Skin epidermis (tissue), 12 donors: ENCODE results near the gene LTK.

Source experiments
- H3K27ac ChIP-seq, 21 experiments: fragments of 200-600 bp; sonication (generic) in 11 of 21; one replicate each; pipeline ENCODE4 v1.5.0; 2020; ENCODE audit warnings: mild to moderate bottlenecking in 3 of 21, inconsistent platforms in 2 of 21, moderate library complexity in 2 of 21
- H3K4me3 ChIP-seq, 7 experiments: fragments of 200-600 bp; sonication (generic) in 2 of 7; one replicate each; pipeline ENCODE4 v1.5.0; 2020; ENCODE audit warnings: inconsistent platforms in 2 of 7, mild to moderate bottlenecking in 2 of 7, moderate library complexity in 1 of 7

The LTK gene

GRCh38 chr15:41536866-41537265 lies 23.2 kb upstream of the LTK start:
- H3K27ac ChIP-seq, result no peak overlapping the region
- H3K4me3 ChIP-seq, result no peak overlapping the region

GRCh38 chr15:41535544-41535943 lies 21.9 kb upstream of the LTK start:
- H3K4me3 ChIP-seq, result no peak overlapping the region
- H3K27ac ChIP-seq, result no peak overlapping the region

- H3K27ac ChIP-seq, result no peak overlapping the region
- H3K4me3 ChIP-seq, result no peak overlapping the region
Observed at GRCh38 chr15:41530363-41530956, 16.8 kb upstream of the LTK start.

GRCh38 chr15:41523097-41523496 lies 9.5 kb upstream of the LTK start:
- H3K27ac ChIP-seq, result no peak overlapping the region
- H3K4me3 ChIP-seq, result no peak overlapping the region

- Histone ChIP-seq H3K4me3 (no peak overlapping the region), H3K27ac (no peak overlapping the region)
Observed at GRCh38 chr15:41521614-41522013, 8.0 kb upstream of the LTK start.

- Histone ChIP-seq H3K4me3 (no peak overlapping the region), H3K27ac (no peak overlapping the region)
Observed at GRCh38 chr15:41520636-41521035, 7.0 kb upstream of the LTK start.

GRCh38 chr15:41517895-41518449 lies 4.3 kb upstream of the LTK start:
- Histone ChIP-seq H3K4me3 (no peak overlapping the region), H3K27ac (no peak overlapping the region)

GRCh38 chr15:41512940-41513505 lies 604 bp downstream of the LTK start:
- Histone ChIP-seq H3K27ac (no peak overlapping the region), H3K4me3 (peak overlapping the region in 6 of 7 experiments; percentile 4 to 33 (median 20))

GRCh38 chr15:41512512-41512939 lies 1.1 kb downstream of the LTK start:
- Histone ChIP-seq H3K4me3 (peak overlapping the region in 6 of 7 experiments; percentile 4 to 33 (median 20)), H3K27ac (no peak overlapping the region)

GRCh38 chr15:41511899-41512369 lies 1.7 kb downstream of the LTK start:
- Histone ChIP-seq H3K4me3 (peak overlapping the region in 5 of 7 experiments; percentile 2 to 33 (median 21)), H3K27ac (no peak overlapping the region)

- peak overlapping the region in 4 of 7 experiments; percentile 8 to 33 (median 22) for H3K4me3 ChIP-seq
- H3K27ac ChIP-seq, result no peak overlapping the region
Observed at GRCh38 chr15:41511331-41511898, 2.2 kb downstream of the LTK start.

- Histone ChIP-seq H3K4me3 (no peak overlapping the region), H3K27ac (no peak overlapping the region)
Observed at GRCh38 chr15:41510728-41511127, 2.9 kb downstream of the LTK start.

- H3K27ac ChIP-seq, result no peak overlapping the region
- no peak overlapping the region for H3K4me3 ChIP-seq
Observed at GRCh38 chr15:41507820-41508290, 5.8 kb downstream of the LTK start.

- Histone ChIP-seq H3K27ac (no peak overlapping the region), H3K4me3 (no peak overlapping the region)
Observed at GRCh38 chr15:41506796-41507341, 6.8 kb downstream of the LTK start.

GRCh38 chr15:41505776-41506175 lies 7.9 kb downstream of the LTK start:
- no peak overlapping the region for H3K27ac ChIP-seq
- no peak overlapping the region for H3K4me3 ChIP-seq

- Histone ChIP-seq H3K4me3 (no peak overlapping the region), H3K27ac (no peak overlapping the region)
Observed at GRCh38 chr15:41504751-41505492, 8.7 kb downstream of the LTK start.

- Histone ChIP-seq H3K27ac (peak overlapping the region in 1 of 21 experiments; percentile 62), H3K4me3 (no peak overlapping the region)
Observed at GRCh38 chr15:41503669-41504010, 10.0 kb downstream of the LTK start.

GRCh38 chr15:41502795-41503668 lies 10.6 kb downstream of the LTK start:
- Histone ChIP-seq H3K4me3 (peak overlapping the region in 5 of 7 experiments; percentile 6 to 27 (median 14)), H3K27ac (no peak overlapping the region)
